Kasumi-1 (cell line): ENCODE results near the gene SEMA4F.
"Not testable (repeated sequence)": the region's sequence is repeated elsewhere in the genome, so short reads cannot be mapped to it uniquely, and the experiment has no call there.

Source experiments
- DNase-seq, 2 experiments: peaks; one replicate each; lab custom pipeline; 2025; lab: John Stamatoyannopoulos, UW

Gene SEMA4F

GRCh38 chr2:74653985-74654882, at the start of gene SEMA4F:
TSS of gene SEMA4F (plus strand) at chr2:74654247. CDS start at chr2:74654377, 130 bp downstream.
- DNase-seq = peak; percentile 96

GRCh38 chr2:74606927-74607326, 47.1 kb upstream of the SEMA4F start:
- no peak for DNase-seq

- DNase-seq = no peak
Observed at GRCh38 chr2:74617122-74617521, 36.9 kb upstream of the SEMA4F start.

GRCh38 chr2:74618410-74619083, 35.5 kb upstream of the SEMA4F start:
- no peak for DNase-seq

- no peak for DNase-seq
Observed at GRCh38 chr2:74619651-74620297, 34.3 kb upstream of the SEMA4F start.

- no peak for DNase-seq
Observed at GRCh38 chr2:74620671-74621070, 33.4 kb upstream of the SEMA4F start.

GRCh38 chr2:74625658-74626425, 28.2 kb upstream of the SEMA4F start:
- no peak for DNase-seq

GRCh38 chr2:74628538-74629105, 25.4 kb upstream of the SEMA4F start:
- no peak for DNase-seq

- not testable (repeated sequence) for DNase-seq
Observed at GRCh38 chr2:74630454-74630853, 23.6 kb upstream of the SEMA4F start.

- peak; percentile 28 to 35 for DNase-seq
Observed at GRCh38 chr2:74632209-74632938, 21.7 kb upstream of the SEMA4F start.

- DNase-seq = no peak
Observed at GRCh38 chr2:74632939-74633312, 21.1 kb upstream of the SEMA4F start.

- no peak for DNase-seq
Observed at GRCh38 chr2:74639550-74639949, 14.5 kb upstream of the SEMA4F start.

- DNase-seq = no peak
Observed at GRCh38 chr2:74645344-74645743, 8.7 kb upstream of the SEMA4F start.

GRCh38 chr2:74646201-74646600, 7.8 kb upstream of the SEMA4F start:
- DNase-seq = peak in 1 of 2 experiments; percentile 4

GRCh38 chr2:74646834-74647482, 7.1 kb upstream of the SEMA4F start:
- no peak for DNase-seq

GRCh38 chr2:74648009-74648443, 6.0 kb upstream of the SEMA4F start, which contains the start of gene M1AP:
TSS of gene M1AP (minus strand) at chr2:74648330. CDS start at chr2:74640275, 8,055 bp downstream.
- DNase-seq = no peak

GRCh38 chr2:74653589-74653984, 460 bp upstream of the SEMA4F start:
- no peak for DNase-seq

- no peak for DNase-seq
Observed at GRCh38 chr2:74655579-74655978, 1.5 kb downstream of the SEMA4F start.

GRCh38 chr2:74658516-74658915, 4.5 kb downstream of the SEMA4F start:
- no peak for DNase-seq

- DNase-seq = no peak
Observed at GRCh38 chr2:74659462-74659861, 5.4 kb downstream of the SEMA4F start.
